HG03103 (cell line): Measurements from ENCODE around the gene ATF2.
"Not testable (repeated sequence)": the region's sequence is repeated elsewhere in the genome, so short reads cannot be mapped to it uniquely, and the experiment has no call there.

Experiments
- ATAC-seq: cut with Tn5 transposase; IDR thresholded peaks from one replicate; pipeline ENCODE4 v1.9.1; 2021; ENCODE audit warnings: low read depth; ENCODE audit not compliant: unreplicated experiment

The ATF2 gene

GRCh38 chr2:175107146-175107545, 60.9 kb downstream of the ATF2 start:
- no peak for ATAC-seq

- no peak for ATAC-seq
Observed at GRCh38 chr2:175103191-175103590, 64.8 kb downstream of the ATF2 start.

- ATAC-seq: no peak
Observed at GRCh38 chr2:175101514-175101913, 66.5 kb downstream of the ATF2 start.

GRCh38 chr2:175097297-175097696, 70.7 kb downstream of the ATF2 start:
- no peak for ATAC-seq

- not testable (repeated sequence) for ATAC-seq
Observed at GRCh38 chr2:175084117-175084516, 83.9 kb downstream of the ATF2 start.

GRCh38 chr2:175080479-175080878, 87.5 kb downstream of the ATF2 start:
- ATAC-seq: no peak

GRCh38 chr2:175076272-175076671, 91.7 kb downstream of the ATF2 start:
- ATAC-seq: no peak

- no peak for ATAC-seq
Observed at GRCh38 chr2:175074478-175074877, 93.5 kb downstream of the ATF2 start.

- no peak for ATAC-seq
Observed at GRCh38 chr2:175068534-175068933, 99.5 kb downstream of the ATF2 start.

- no peak for ATAC-seq
Observed at GRCh38 chr2:175066411-175066810, 101.6 kb downstream of the ATF2 start.

- no peak for ATAC-seq
Observed at GRCh38 chr2:175064797-175065196, 103.2 kb downstream of the ATF2 start.

- ATAC-seq: no peak
Observed at GRCh38 chr2:175063741-175064140, 104.3 kb downstream of the ATF2 start.

GRCh38 chr2:175062787-175063585, 105.0 kb downstream of the ATF2 start:
- no peak for ATAC-seq

- no peak for ATAC-seq
Observed at GRCh38 chr2:175057078-175057685, 110.8 kb downstream of the ATF2 start.

GRCh38 chr2:175055993-175056392, 112.0 kb downstream of the ATF2 start:
- ATAC-seq: no peak

GRCh38 chr2:175054340-175054739, 113.7 kb downstream of the ATF2 start:
- ATAC-seq: no peak

GRCh38 chr2:175049661-175050060, 118.3 kb downstream of the ATF2 start:
- no peak for ATAC-seq

- no peak for ATAC-seq
Observed at GRCh38 chr2:175048275-175048674, 119.7 kb downstream of the ATF2 start.

GRCh38 chr2:175039490-175039889, 128.5 kb downstream of the ATF2 start:
- ATAC-seq: no peak

- ATAC-seq: no peak
Observed at GRCh38 chr2:175039031-175039430, 129.0 kb downstream of the ATF2 start.

GRCh38 chr2:175037941-175038340, 130.1 kb downstream of the ATF2 start:
- no peak for ATAC-seq

- peak; percentile 63 for ATAC-seq
Observed at GRCh38 chr2:175036582-175037018, 131.4 kb downstream of the ATF2 start.
